Liver (tissue), 9 donors: ENCODE measurements around the gene DUT. TPM values are rescaled to one million over a fixed set of nuclear protein-coding genes. Genes with fewer than 3 reads are reported as not detected.

ENCODE experiments used
- DNase-seq: peaks from one replicate; pipeline ENCODE4 v3.0.0-alpha.2; 2017; ENCODE audit warnings: low spot score
- H3K27ac ChIP-seq, 2 donors: one replicate each; pipeline ENCODE4 v1.7.0; 2013; ENCODE audit warnings: inconsistent platforms in 2 of 2, low read length in 2 of 2, control low read depth in 1 of 2, low read depth in 1 of 2, mild to moderate bottlenecking in 1 of 2
- H3K27me3 ChIP-seq, 4 donors: one replicate each; pipeline versions ENCODE4 v1.6.1 to v1.7.0; 2013; ENCODE audit warnings: low read length in 3 of 4, inconsistent platforms in 1 of 4, mild to moderate bottlenecking in 1 of 4, moderate library complexity in 1 of 4; ENCODE audit not compliant: control insufficient read depth in 4 of 4, insufficient read depth in 4 of 4
- H3K36me3 ChIP-seq, 4 donors: one replicate each; pipeline versions ENCODE4 v1.6.1 to v1.7.0; 2013; ENCODE audit warnings: low read length in 3 of 4, mild to moderate bottlenecking in 3 of 4, low read depth in 1 of 4, moderate library complexity in 1 of 4; ENCODE audit not compliant: control insufficient read depth in 4 of 4, insufficient read depth in 3 of 4
- H3K4me1 ChIP-seq, 4 donors: one replicate each; pipeline versions ENCODE4 v1.6.1 to v1.7.0; 2013; ENCODE audit warnings: low read length in 3 of 4, mild to moderate bottlenecking in 3 of 4, moderate library complexity in 1 of 4; ENCODE audit not compliant: control insufficient read depth in 4 of 4, insufficient read depth in 4 of 4
- H3K4me3 ChIP-seq, 3 donors: one replicate each; pipeline versions ENCODE4 v1.6.1 to v1.7.0; 2013; ENCODE audit warnings: low read length in 3 of 3, control low read depth in 1 of 3, low read depth in 1 of 3, mild to moderate bottlenecking in 1 of 3
- H3K9ac ChIP-seq, 2 donors: one replicate each; pipeline ENCODE4 v1.7.0; 2013; ENCODE audit warnings: low read length in 2 of 2, mild to moderate bottlenecking in 2 of 2, moderate library complexity in 2 of 2, control low read depth in 1 of 2, low read depth in 1 of 2
- H3K9me3 ChIP-seq, 4 donors: one replicate each; pipeline versions ENCODE4 v1.6.1 to v1.7.0; 2013; ENCODE audit warnings: low read length in 3 of 4; ENCODE audit not compliant: control insufficient read depth in 4 of 4
- FOXA2 ChIP-seq: IDR thresholded peaks from 2 replicates; pipeline ENCODE4 v1.6.1; 2016; ENCODE audit warnings: antibody characterized with exemption
- HNF4A ChIP-seq, 2 donors: conservative IDR thresholded peaks; 2 replicates each; pipeline ENCODE4 v1.6.1; 2016; ENCODE audit warnings: antibody characterized with exemption in 2 of 2, mild to moderate bottlenecking in 2 of 2
- HNF4G ChIP-seq: IDR thresholded peaks from 2 replicates; pipeline ENCODE4 v1.6.1; 2016; ENCODE audit warnings: antibody characterized with exemption
- JUND ChIP-seq, 2 donors: IDR thresholded peaks; 2 replicates each; pipeline ENCODE4 v1.6.1; 2016; ENCODE audit warnings: antibody characterized with exemption in 2 of 2
- NR2F2 ChIP-seq: IDR thresholded peaks from 2 replicates; pipeline ENCODE4 v1.6.1; 2016; ENCODE audit warnings: antibody characterized with exemption
- RAD21 ChIP-seq, 2 donors: IDR thresholded peaks; 2 replicates each; pipeline ENCODE4 v1.6.1; 2016; ENCODE audit warnings: antibody characterized with exemption in 2 of 2, mild to moderate bottlenecking in 2 of 2
- TAF1 ChIP-seq: conservative IDR thresholded peaks from 2 replicates; pipeline ENCODE4 v1.6.1; 2016; ENCODE audit warnings: antibody characterized with exemption, mild to moderate bottlenecking
- YY1 ChIP-seq: IDR thresholded peaks from 2 replicates; pipeline ENCODE4 v1.6.1; 2016; ENCODE audit warnings: antibody characterized with exemption, mild to moderate bottlenecking
- WGBS: extraction: QIAGEN DNeasy Blood & Tissue Kit; methylation state at CpG from one replicate; pipeline ENCODE4 v1.1.7; 2013; 5-methylcytosine and 5-hydroxymethylcytosine counted together
- polyA plus RNA-seq, 2 donors: library from polyadenylated mRNA; stranded (reverse) in 1 of 2; unstranded in 1 of 2; fragments of 200-250 nt in 1 of 2; fragments of >200 nt in 1 of 2; fragmentation: Nextera tagmentation in 1 of 2; extraction: Ambion mirVana in 1 of 2; gene quantifications; one replicate each; pipeline versions ENCODE4 v1.2.1 to v1.2.3, GENCODE V29; 2013 to 2015
- total RNA-seq, 2 donors: library from RNA; depleted of rRNA; stranded (reverse); fragments of >200 nt; gene quantifications; one replicate each; pipeline ENCODE4 v1.2.3, GENCODE V29; 2014
- TF ChIP-seq, protein P1 (sequence below): IDR thresholded peaks from 2 replicates; pipeline ENCODE4 v1.6.1; 2016; ENCODE audit warnings: antibody characterized with exemption
- TF ChIP-seq, protein P2 (sequence below): fragments of 150-350 bp; IDR thresholded peaks from 2 replicates; pipeline ENCODE4 v1.5.1; 2017; ENCODE audit warnings: improper control_type of control experiment, low read depth, low read length; ENCODE audit not compliant: missing input control
- TF ChIP-seq, protein P3 (sequence below): IDR thresholded peaks from 2 replicates; pipeline ENCODE4 v1.6.1; 2016; ENCODE audit warnings: antibody characterized with exemption
- TF ChIP-seq, protein P4 (sequence below): IDR thresholded peaks from 2 replicates; pipeline ENCODE4 v1.6.1; 2016; ENCODE audit warnings: antibody characterized with exemption
- donor health status: healthy.
- donor health status: healthy.
- donor health status: healthy.
- donor health status: healthy.
- donor health status: healthy.

Gene DUT
- total and polyA plus RNA-seq, 4 donors: 12.8 to 58.7 (median 35.1) TPM

DNA sequence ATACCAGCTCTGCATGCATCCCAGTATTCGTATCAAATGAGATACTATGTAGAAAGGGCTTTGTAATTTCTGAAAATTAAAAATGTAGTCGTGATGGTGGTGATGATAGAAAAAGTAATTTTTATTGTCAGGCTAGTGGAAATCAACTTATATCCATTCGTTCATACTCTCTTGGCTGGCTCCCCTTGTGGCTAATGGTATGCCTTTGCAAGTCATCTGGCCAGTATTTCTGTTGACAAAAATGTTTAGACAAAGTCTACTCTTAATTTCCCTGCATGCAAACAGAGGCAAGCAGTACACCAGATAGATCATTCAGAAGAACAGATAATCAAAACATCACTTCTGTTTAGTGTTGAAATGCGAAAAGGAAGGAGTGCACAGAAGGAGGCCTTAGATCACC, 49.6 kb upstream of the DUT start:
- no peak for DNase-seq
- no peak overlapping the region for H3K9ac ChIP-seq
- H3K4me3 ChIP-seq: no peak overlapping the region
- no peaks in the 10 kb centered on the region for H3K4me1 ChIP-seq
- H3K9me3 ChIP-seq: no peaks in the 10 kb centered on the region
- WGBS: 73% methylated on average over 4 of the region's 4 CpGs
- TF ChIP-seq RAD21 (IDR thresholded peaks at IDR 0.05) (no peak), YY1 (no peak), HNF4G (no peak)
- TF ChIP-seq, protein P1, sequence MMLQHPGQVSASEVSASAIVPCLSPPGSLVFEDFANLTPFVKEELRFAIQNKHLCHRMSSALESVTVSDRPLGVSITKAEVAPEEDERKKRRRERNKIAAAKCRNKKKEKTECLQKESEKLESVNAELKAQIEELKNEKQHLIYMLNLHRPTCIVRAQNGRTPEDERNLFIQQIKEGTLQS: no peak
- TF ChIP-seq, protein P2, sequence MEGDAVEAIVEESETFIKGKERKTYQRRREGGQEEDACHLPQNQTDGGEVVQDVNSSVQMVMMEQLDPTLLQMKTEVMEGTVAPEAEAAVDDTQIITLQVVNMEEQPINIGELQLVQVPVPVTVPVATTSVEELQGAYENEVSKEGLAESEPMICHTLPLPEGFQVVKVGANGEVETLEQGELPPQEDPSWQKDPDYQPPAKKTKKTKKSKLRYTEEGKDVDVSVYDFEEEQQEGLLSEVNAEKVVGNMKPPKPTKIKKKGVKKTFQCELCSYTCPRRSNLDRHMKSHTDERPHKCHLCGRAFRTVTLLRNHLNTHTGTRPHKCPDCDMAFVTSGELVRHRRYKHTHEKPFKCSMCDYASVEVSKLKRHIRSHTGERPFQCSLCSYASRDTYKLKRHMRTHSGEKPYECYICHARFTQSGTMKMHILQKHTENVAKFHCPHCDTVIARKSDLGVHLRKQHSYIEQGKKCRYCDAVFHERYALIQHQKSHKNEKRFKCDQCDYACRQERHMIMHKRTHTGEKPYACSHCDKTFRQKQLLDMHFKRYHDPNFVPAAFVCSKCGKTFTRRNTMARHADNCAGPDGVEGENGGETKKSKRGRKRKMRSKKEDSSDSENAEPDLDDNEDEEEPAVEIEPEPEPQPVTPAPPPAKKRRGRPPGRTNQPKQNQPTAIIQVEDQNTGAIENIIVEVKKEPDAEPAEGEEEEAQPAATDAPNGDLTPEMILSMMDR: no peak
- no peaks in the 10 kb centered on the region for H3K36me3 ChIP-seq
- H3K27ac ChIP-seq: no peak overlapping the region
- H3K27me3 ChIP-seq: peaks cover 0 to 5% (median 2%) of the 10 kb centered on the region in 4 donors

DNA sequence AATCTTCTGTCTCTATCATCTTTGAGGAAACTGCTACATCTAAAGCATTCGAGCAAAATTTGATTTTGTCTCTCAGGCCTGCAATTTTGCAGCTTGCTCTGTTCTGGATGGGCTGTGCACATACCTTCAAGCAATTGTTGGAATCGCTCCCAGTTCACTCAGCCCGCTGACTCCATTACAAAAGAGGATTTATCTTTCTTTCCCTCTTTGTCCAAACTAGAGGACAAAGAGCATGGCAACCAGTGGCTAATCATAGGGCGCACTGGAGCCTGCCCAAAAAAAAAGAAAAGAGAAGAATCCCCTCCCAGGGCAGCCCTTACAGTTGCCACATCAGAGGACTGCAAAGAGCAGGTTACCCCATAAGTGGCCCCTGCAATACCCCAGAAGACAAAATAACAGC, 49.0 kb upstream of the DUT start:
- DNase-seq: no peak
- Histone ChIP-seq H3K9ac (no peak overlapping the region), H3K9me3 (no peaks in the 10 kb centered on the region), H3K27ac (no peak overlapping the region), H3K4me1 (no peaks in the 10 kb centered on the region), H3K4me3 (no peak overlapping the region), H3K36me3 (no peaks in the 10 kb centered on the region), H3K27me3 (peaks cover 0 to 5% (median 2%) of the 10 kb centered on the region in 4 donors)
- TF ChIP-seq, protein P1: no peak
- TF ChIP-seq HNF4A (conservative IDR thresholded peaks at IDR 0.05) (no peak), HNF4G (no peak), TAF1 (no peak), RAD21 (IDR thresholded peaks at IDR 0.05) (no peak), JUND (IDR thresholded peaks at IDR 0.05) (no peak), FOXA2 (no peak), NR2F2 (no peak)
- TF ChIP-seq, protein P3, sequence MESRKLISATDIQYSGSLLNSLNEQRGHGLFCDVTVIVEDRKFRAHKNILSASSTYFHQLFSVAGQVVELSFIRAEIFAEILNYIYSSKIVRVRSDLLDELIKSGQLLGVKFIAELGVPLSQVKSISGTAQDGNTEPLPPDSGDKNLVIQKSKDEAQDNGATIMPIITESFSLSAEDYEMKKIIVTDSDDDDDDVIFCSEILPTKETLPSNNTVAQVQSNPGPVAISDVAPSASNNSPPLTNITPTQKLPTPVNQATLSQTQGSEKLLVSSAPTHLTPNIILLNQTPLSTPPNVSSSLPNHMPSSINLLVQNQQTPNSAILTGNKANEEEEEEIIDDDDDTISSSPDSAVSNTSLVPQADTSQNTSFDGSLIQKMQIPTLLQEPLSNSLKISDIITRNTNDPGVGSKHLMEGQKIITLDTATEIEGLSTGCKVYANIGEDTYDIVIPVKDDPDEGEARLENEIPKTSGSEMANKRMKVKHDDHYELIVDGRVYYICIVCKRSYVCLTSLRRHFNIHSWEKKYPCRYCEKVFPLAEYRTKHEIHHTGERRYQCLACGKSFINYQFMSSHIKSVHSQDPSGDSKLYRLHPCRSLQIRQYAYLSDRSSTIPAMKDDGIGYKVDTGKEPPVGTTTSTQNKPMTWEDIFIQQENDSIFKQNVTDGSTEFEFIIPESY: no peak
- TF ChIP-seq, protein P4, sequence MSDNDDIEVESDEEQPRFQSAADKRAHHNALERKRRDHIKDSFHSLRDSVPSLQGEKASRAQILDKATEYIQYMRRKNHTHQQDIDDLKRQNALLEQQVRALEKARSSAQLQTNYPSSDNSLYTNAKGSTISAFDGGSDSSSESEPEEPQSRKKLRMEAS: no peak
- TF ChIP-seq, protein P2: no peak
- WGBS: 79% methylated on average over 4 of the region's 4 CpGs
